ENCODE results near the gene DMBT1.
"Not testable (repeated sequence)": the region's sequence is repeated elsewhere in the genome, so short reads cannot be mapped to it uniquely, and the experiment has no call there.

The DMBT1 gene

GRCh38 chr10:122590153-122590552 lies 29.6 kb downstream of the DMBT1 start:
- DNase-seq (ENCODE audit: insufficient read length): no peak
- TF ChIP-seq POLR2A (IDR thresholded peaks at IDR 0.05; ENCODE audit: low read depth, low read length) (no peak), POLR2AphosphoS5 (IDR thresholded peaks at IDR 0.05; ENCODE audit: low read depth, low read length) (no peak), TAF1 (IDR thresholded peaks at IDR 0.05; ENCODE audit: borderline replicate concordance, low read depth, low read length) (no peak)
- no peak for FAIRE-seq

- TF ChIP-seq TAF1 (IDR thresholded peaks at IDR 0.05; ENCODE audit: borderline replicate concordance, low read depth, low read length) (no peak), POLR2A (IDR thresholded peaks at IDR 0.05; ENCODE audit: low read depth, low read length) (no peak), POLR2AphosphoS5 (IDR thresholded peaks at IDR 0.05; ENCODE audit: low read depth, low read length) (no peak)
- FAIRE-seq (no peak), DNase-seq (ENCODE audit: insufficient read length) (no peak)
These were observed 31.2 kb downstream of the DMBT1 start for GRCh38 chr10:122591736-122592135.

DNA sequence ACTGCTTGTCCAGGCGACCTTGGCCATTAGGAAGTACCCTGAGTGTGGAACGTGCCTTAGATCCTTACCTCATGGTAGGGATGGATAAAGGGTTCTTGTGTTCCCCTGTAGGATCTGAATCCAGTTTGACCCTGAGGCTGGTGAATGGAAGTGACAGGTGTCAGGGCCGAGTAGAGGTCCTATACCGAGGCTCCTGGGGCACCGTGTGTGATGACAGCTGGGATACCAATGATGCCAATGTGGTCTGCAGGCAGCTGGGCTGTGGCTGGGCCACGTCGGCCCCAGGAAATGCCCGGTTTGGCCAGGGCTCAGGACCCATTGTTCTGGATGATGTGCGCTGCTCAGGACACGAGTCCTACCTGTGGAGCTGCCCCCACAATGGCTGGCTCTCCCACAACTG lies 31.6 kb downstream of the DMBT1 start:
- FAIRE-seq: no peak
- no peak for DNase-seq (ENCODE audit: insufficient read length)
- TF ChIP-seq POLR2AphosphoS5 (IDR thresholded peaks at IDR 0.05; ENCODE audit: low read depth, low read length) (no peak), POLR2A (IDR thresholded peaks at IDR 0.05; ENCODE audit: low read depth, low read length) (no peak), TAF1 (IDR thresholded peaks at IDR 0.05; ENCODE audit: borderline replicate concordance, low read depth, low read length) (no peak)

- no peak for TF ChIP-seq POLR2AphosphoS5 (IDR thresholded peaks at IDR 0.05; ENCODE audit: low read depth, low read length)
- no peak for TF ChIP-seq POLR2A (IDR thresholded peaks at IDR 0.05; ENCODE audit: low read depth, low read length)
- no peak for TF ChIP-seq TAF1 (IDR thresholded peaks at IDR 0.05; ENCODE audit: borderline replicate concordance, low read depth, low read length)
- FAIRE-seq (no peak), DNase-seq (ENCODE audit: insufficient read length) (no peak)
These were observed 57.1 kb downstream of the DMBT1 start for GRCh38 chr10:122617476-122618270.

DNA sequence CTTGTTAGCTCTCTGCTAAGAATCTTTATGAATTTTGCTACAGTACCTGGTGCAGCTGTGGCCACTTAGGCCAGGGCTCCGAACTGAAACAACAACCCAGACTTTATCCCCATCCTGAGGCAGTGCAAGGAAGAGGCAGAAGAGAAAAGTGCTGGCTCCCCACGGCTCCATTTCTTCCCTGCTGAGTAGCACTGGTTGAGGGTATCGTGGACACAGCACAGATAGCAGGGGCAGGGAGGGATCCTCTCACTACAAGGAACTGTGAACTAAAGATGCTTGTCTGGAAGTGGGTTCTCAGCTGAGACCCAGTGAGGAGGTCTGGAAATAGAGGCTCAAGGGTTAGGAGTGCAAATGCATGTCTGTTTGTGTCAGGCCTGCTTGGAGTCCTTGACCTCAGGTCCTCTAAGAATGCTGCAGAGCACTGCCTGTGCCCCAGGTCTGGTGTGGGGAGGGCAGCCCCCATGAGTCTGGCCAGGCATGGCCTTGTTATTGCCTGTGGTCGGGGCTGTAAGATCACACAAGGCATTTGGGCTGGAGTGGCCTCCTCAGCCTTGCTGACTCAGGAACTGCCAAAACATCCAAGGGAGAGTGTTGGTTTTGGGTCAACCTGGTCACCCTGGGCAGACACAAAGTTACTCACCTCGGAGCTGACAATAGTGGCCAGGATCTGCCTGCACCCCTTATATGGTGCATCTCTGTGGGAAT lies 58.1 kb downstream of the DMBT1 start:
- TF ChIP-seq TAF1 (IDR thresholded peaks at IDR 0.05; ENCODE audit: borderline replicate concordance, low read depth, low read length) (no peak), POLR2A (IDR thresholded peaks at IDR 0.05; ENCODE audit: low read depth, low read length) (no peak), POLR2AphosphoS5 (IDR thresholded peaks at IDR 0.05; ENCODE audit: low read depth, low read length) (no peak)
- DNase-seq (ENCODE audit: insufficient read length) (no peak), FAIRE-seq (no peak)

GRCh38 chr10:122620961-122621360 lies 60.4 kb downstream of the DMBT1 start:
- not testable (repeated sequence) for FAIRE-seq; DNase-seq (ENCODE audit: insufficient read length)

- no peak for FAIRE-seq
These were observed 64.0 kb downstream of the DMBT1 start for GRCh38 chr10:122624546-122624945.

DNA sequence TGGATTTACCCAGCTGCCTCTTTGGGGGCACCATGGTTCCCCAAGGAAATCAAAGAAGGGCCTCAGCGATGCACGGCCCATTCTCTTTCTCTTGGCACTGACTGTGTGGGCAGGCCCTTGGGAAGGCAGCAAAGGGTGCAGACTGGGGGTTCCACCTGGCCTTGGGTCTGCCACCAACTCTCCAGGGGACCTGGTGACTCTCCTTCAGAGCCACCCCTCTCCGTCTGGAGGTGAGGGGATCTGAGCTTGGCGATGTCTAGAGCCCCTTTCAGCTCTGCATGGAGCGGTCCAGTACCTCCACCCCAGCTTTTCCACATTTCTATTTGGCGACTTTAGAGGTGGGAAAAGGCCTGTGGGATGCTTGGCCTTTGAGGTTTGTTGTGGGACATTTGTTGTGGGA lies 70.0 kb downstream of the DMBT1 start:
- no peak for FAIRE-seq
- no peak for DNase-seq (ENCODE audit: insufficient read length)
- TF ChIP-seq POLR2A (IDR thresholded peaks at IDR 0.05; ENCODE audit: low read depth, low read length) (no peak), TAF1 (IDR thresholded peaks at IDR 0.05; ENCODE audit: borderline replicate concordance, low read depth, low read length) (no peak), POLR2AphosphoS5 (IDR thresholded peaks at IDR 0.05; ENCODE audit: low read depth, low read length) (no peak)

More at GRCh38 chr10:122624546-122624945, 64.0 kb downstream of the DMBT1 start:
- no peak for TF ChIP-seq POLR2AphosphoS5 (IDR thresholded peaks at IDR 0.05; ENCODE audit: low read depth, low read length)
- no peak for TF ChIP-seq TAF1 (IDR thresholded peaks at IDR 0.05; ENCODE audit: borderline replicate concordance, low read depth, low read length)
- TF ChIP-seq POLR2A (IDR thresholded peaks at IDR 0.05; ENCODE audit: low read depth, low read length): no peak
- DNase-seq (ENCODE audit: insufficient read length): no peak

DNA sequence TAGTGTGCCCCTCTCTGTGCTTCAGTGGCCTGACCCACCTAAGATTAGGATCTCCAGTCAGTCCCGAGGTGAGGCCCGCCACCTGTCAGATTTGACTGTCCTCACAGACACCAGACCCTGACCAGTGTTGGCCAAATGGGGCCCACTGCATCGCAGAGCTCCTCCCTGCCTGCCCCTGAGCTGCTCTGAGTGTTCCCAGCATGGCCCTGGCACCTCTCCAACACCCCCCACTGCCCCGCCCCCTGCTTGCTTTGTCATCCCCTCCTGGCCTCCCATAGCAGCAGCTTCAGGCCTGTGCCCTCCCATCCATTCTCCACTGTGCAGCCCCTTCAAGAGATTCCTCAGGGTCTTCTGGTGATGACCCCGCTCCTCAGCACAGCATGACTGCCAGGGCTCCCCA lies 71.5 kb downstream of the DMBT1 start:
- no peak for TF ChIP-seq POLR2A (IDR thresholded peaks at IDR 0.05; ENCODE audit: low read depth, low read length)
- no peak for TF ChIP-seq POLR2AphosphoS5 (IDR thresholded peaks at IDR 0.05; ENCODE audit: low read depth, low read length)
- TF ChIP-seq TAF1 (IDR thresholded peaks at IDR 0.05; ENCODE audit: borderline replicate concordance, low read depth, low read length): no peak
- no peak for FAIRE-seq
- no peak for DNase-seq (ENCODE audit: insufficient read length)

GRCh38 chr10:122632576-122632975 lies 72.0 kb downstream of the DMBT1 start:
- no peak for TF ChIP-seq POLR2A (IDR thresholded peaks at IDR 0.05; ENCODE audit: low read depth, low read length)
- no peak for TF ChIP-seq TAF1 (IDR thresholded peaks at IDR 0.05; ENCODE audit: borderline replicate concordance, low read depth, low read length)
- TF ChIP-seq POLR2AphosphoS5 (IDR thresholded peaks at IDR 0.05; ENCODE audit: low read depth, low read length): no peak
- FAIRE-seq (no peak), DNase-seq (ENCODE audit: insufficient read length) (no peak)

DNA sequence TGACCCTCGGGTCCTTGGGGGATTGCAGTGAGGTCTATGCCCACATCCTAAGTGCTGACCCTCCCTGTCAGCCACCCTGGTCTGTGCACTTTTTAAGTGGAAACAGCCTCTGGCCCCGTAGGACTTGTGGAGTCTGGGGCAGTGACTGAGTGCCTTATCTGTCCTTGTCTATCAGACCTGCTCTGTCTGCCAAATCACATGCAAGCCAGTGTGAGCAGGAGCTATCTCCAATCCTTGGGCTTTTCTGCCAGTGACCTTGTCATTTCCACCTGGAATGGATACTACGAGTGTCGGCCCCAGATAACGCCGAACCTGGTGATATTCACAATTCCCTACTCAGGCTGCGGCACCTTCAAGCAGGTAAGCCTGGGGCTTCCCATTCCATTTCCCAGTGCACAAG lies 76.4 kb downstream of the DMBT1 start:
- no peak for FAIRE-seq
- TF ChIP-seq TAF1 (IDR thresholded peaks at IDR 0.05; ENCODE audit: borderline replicate concordance, low read depth, low read length) (no peak), POLR2A (IDR thresholded peaks at IDR 0.05; ENCODE audit: low read depth, low read length) (no peak), POLR2AphosphoS5 (IDR thresholded peaks at IDR 0.05; ENCODE audit: low read depth, low read length) (no peak)
- no peak for DNase-seq (ENCODE audit: insufficient read length)

- TF ChIP-seq POLR2A (IDR thresholded peaks at IDR 0.05; ENCODE audit: low read depth, low read length) (no peak), POLR2AphosphoS5 (IDR thresholded peaks at IDR 0.05; ENCODE audit: low read depth, low read length) (no peak), TAF1 (IDR thresholded peaks at IDR 0.05; ENCODE audit: borderline replicate concordance, low read depth, low read length) (no peak)
- FAIRE-seq (no peak), DNase-seq (ENCODE audit: insufficient read length) (no peak)
These were observed 76.8 kb downstream of the DMBT1 start for GRCh38 chr10:122637376-122637775.
